Gastrocnemius medialis (tissue), 4 donors: Measurements from ENCODE around the gene RGCC.

ENCODE experiments used
- CTCF ChIP-seq, 5 experiments: fragments of 450-650 bp in 3 of 5; fragments of 200-600 bp in 2 of 5; sonication (generic) in 2 of 5; IDR thresholded peaks in 4 of 5; conservative IDR thresholded peaks in 1 of 5; 1 replicate in 4 of 5; 2 replicates in 1 of 5; pipeline ENCODE4 v1.5.1; 2016 to 2019; ENCODE audit warnings: antibody characterized with exemption in 5 of 5, mild to moderate bottlenecking in 3 of 5, moderate library complexity in 3 of 5
- POLR2A ChIP-seq, 2 donors: fragments of 450-650 bp; IDR thresholded peaks; one replicate each; pipeline ENCODE4 v1.6.1; 2017; ENCODE audit warnings: antibody characterized with exemption in 2 of 2, mild to moderate bottlenecking in 2 of 2, moderate library complexity in 2 of 2

GRCh38 chr13:41418731-41419130 lies 38.6 kb upstream of the RGCC start:
- no peak for TF ChIP-seq CTCF (IDR thresholded peaks at IDR 0.05 in 4 of 5, conservative IDR thresholded peaks at IDR 0.05 in 1 of 5)
- TF ChIP-seq POLR2A (IDR thresholded peaks at IDR 0.05): no peak
